ENCODE measurements around the gene DAPP1. TPM values are rescaled to one million over a fixed set of nuclear protein-coding genes. Genes with fewer than 3 reads are reported as not detected.

Gene DAPP1
- total and polyA plus RNA-seq, 2 experiments from 2014 or later, result not detected

DNA sequence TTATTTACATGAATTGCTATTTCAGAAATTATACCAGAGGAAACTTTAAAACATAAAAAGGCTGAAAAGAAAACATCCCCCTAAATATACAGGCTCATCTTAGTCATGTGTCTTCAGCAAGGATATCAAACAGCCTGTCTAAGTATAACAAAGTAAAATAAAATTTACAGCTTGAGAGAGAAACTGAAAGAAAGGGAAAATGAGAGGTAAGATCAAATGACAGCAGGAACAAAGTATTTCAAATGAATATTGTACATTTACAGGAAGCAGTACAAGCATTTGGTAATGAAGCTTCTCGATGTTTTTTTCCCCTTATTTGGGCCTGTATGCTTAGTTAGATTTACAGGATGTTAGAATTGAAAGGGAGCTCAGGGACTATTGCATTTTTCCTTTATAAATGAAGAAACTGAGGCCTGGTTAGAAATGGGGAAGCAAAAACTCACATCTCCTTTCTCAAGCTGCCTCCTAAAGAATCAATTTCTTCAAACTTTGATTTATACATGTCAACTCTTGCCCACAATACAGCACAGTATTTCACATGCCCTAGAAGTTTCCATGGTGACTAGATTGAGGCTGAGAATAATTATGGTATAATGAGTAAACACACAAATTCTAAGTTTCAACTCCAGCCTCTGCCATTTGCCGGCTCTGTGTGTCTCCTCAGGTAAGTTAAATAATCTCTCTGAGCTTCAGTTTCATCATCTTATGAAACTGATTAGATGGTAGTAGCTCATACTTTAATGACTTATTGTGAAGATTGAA is 29.3 kb downstream of the DAPP1 start:
- TF ChIP-seq CREB1 (CRISPR knock-in tag; IDR thresholded peaks at IDR 0.05; ENCODE audit: low read depth), result no peak
- no peak for TF ChIP-seq JUNB (IDR thresholded peaks at IDR 0.05; ENCODE audit: unreplicated experiment)
- TF ChIP-seq EZH2 (IDR thresholded peaks at IDR 0.05; ENCODE audit: low read depth, unreplicated experiment), result no peak
- TF ChIP-seq, protein P1, sequence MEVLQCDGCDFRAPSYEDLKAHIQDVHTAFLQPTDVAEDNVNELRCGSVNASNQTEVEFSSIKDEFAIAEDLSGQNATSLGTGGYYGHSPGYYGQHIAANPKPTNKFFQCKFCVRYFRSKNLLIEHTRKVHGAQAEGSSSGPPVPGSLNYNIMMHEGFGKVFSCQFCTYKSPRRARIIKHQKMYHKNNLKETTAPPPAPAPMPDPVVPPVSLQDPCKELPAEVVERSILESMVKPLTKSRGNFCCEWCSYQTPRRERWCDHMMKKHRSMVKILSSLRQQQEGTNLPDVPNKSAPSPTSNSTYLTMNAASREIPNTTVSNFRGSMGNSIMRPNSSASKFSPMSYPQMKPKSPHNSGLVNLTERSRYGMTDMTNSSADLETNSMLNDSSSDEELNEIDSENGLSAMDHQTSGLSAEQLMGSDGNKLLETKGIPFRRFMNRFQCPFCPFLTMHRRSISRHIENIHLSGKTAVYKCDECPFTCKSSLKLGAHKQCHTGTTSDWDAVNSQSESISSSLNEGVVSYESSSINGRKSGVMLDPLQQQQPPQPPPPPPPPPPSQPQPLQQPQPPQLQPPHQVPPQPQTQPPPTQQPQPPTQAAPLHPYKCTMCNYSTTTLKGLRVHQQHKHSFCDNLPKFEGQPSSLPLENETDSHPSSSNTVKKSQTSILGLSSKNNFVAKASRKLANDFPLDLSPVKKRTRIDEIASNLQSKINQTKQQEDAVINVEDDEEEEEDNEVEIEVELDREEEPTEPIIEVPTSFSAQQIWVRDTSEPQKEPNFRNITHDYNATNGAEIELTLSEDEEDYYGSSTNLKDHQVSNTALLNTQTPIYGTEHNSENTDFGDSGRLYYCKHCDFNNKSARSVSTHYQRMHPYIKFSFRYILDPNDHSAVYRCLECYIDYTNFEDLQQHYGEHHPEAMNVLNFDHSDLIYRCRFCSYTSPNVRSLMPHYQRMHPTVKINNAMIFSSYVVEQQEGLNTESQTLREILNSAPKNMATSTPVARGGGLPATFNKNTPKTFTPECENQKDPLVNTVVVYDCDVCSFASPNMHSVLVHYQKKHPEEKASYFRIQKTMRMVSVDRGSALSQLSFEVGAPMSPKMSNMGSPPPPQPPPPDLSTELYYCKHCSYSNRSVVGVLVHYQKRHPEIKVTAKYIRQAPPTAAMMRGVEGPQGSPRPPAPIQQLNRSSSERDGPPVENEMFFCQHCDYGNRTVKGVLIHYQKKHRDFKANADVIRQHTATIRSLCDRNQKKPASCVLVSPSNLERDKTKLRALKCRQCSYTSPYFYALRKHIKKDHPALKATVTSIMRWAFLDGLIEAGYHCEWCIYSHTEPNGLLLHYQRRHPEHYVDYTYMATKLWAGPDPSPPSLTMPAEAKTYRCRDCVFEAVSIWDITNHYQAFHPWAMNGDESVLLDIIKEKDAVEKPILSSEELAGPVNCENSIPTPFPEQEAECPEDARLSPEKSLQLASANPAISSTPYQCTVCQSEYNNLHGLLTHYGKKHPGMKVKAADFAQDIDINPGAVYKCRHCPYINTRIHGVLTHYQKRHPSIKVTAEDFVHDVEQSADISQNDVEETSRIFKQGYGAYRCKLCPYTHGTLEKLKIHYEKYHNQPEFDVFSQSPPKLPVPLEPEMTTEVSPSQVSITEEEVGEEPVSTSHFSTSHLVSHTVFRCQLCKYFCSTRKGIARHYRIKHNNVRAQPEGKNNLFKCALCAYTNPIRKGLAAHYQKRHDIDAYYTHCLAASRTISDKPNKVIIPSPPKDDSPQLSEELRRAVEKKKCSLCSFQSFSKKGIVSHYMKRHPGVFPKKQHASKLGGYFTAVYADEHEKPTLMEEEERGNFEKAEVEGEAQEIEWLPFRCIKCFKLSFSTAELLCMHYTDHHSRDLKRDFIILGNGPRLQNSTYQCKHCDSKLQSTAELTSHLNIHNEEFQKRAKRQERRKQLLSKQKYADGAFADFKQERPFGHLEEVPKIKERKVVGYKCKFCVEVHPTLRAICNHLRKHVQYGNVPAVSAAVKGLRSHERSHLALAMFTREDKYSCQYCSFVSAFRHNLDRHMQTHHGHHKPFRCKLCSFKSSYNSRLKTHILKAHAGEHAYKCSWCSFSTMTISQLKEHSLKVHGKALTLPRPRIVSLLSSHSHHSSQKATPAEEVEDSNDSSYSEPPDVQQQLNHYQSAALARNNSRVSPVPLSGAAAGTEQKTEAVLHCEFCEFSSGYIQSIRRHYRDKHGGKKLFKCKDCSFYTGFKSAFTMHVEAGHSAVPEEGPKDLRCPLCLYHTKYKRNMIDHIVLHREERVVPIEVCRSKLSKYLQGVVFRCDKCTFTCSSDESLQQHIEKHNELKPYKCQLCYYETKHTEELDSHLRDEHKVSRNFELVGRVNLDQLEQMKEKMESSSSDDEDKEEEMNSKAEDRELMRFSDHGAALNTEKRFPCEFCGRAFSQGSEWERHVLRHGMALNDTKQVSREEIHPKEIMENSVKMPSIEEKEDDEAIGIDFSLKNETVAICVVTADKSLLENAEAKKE (CRISPR knock-in tag; IDR thresholded peaks at IDR 0.05), result no peak
- TF ChIP-seq POLR2AphosphoS5 (IDR thresholded peaks at IDR 0.05; ENCODE audit: low read depth), result no peak
- TF ChIP-seq, protein P2, sequence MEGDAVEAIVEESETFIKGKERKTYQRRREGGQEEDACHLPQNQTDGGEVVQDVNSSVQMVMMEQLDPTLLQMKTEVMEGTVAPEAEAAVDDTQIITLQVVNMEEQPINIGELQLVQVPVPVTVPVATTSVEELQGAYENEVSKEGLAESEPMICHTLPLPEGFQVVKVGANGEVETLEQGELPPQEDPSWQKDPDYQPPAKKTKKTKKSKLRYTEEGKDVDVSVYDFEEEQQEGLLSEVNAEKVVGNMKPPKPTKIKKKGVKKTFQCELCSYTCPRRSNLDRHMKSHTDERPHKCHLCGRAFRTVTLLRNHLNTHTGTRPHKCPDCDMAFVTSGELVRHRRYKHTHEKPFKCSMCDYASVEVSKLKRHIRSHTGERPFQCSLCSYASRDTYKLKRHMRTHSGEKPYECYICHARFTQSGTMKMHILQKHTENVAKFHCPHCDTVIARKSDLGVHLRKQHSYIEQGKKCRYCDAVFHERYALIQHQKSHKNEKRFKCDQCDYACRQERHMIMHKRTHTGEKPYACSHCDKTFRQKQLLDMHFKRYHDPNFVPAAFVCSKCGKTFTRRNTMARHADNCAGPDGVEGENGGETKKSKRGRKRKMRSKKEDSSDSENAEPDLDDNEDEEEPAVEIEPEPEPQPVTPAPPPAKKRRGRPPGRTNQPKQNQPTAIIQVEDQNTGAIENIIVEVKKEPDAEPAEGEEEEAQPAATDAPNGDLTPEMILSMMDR (conservative IDR thresholded peaks at IDR 0.05; ENCODE audit: low read depth in 2 of 2), result no peak
- TF ChIP-seq EZH2phosphoT487 (IDR thresholded peaks at IDR 0.05; ENCODE audit: unreplicated experiment), result no peak
- TF ChIP-seq, protein P3, sequence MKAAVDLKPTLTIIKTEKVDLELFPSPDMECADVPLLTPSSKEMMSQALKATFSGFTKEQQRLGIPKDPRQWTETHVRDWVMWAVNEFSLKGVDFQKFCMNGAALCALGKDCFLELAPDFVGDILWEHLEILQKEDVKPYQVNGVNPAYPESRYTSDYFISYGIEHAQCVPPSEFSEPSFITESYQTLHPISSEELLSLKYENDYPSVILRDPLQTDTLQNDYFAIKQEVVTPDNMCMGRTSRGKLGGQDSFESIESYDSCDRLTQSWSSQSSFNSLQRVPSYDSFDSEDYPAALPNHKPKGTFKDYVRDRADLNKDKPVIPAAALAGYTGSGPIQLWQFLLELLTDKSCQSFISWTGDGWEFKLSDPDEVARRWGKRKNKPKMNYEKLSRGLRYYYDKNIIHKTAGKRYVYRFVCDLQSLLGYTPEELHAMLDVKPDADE (IDR thresholded peaks at IDR 0.05), result no peak
- TF ChIP-seq, protein P4, sequence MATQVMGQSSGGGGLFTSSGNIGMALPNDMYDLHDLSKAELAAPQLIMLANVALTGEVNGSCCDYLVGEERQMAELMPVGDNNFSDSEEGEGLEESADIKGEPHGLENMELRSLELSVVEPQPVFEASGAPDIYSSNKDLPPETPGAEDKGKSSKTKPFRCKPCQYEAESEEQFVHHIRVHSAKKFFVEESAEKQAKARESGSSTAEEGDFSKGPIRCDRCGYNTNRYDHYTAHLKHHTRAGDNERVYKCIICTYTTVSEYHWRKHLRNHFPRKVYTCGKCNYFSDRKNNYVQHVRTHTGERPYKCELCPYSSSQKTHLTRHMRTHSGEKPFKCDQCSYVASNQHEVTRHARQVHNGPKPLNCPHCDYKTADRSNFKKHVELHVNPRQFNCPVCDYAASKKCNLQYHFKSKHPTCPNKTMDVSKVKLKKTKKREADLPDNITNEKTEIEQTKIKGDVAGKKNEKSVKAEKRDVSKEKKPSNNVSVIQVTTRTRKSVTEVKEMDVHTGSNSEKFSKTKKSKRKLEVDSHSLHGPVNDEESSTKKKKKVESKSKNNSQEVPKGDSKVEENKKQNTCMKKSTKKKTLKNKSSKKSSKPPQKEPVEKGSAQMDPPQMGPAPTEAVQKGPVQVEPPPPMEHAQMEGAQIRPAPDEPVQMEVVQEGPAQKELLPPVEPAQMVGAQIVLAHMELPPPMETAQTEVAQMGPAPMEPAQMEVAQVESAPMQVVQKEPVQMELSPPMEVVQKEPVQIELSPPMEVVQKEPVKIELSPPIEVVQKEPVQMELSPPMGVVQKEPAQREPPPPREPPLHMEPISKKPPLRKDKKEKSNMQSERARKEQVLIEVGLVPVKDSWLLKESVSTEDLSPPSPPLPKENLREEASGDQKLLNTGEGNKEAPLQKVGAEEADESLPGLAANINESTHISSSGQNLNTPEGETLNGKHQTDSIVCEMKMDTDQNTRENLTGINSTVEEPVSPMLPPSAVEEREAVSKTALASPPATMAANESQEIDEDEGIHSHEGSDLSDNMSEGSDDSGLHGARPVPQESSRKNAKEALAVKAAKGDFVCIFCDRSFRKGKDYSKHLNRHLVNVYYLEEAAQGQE (IDR thresholded peaks at IDR 0.05; ENCODE audit: unreplicated experiment), result no peak
- no peak overlapping the region for H3K27ac Mint-ChIP-seq
- H3K27me3 Mint-ChIP-seq (ENCODE audit: insufficient read depth, low read depth, poor library complexity), result no peaks in the 10 kb centered on the region
- ATAC-seq (no peak), DNase-seq (ENCODE audit: low spot score) (no peak)
- no peak overlapping the region for H3K4me3 ChIP-seq
- no peaks in the 10 kb centered on the region for H3K9me3 Mint-ChIP-seq
- no peak overlapping the region for H2AFZ ChIP-seq
- no peaks in the 10 kb centered on the region for H4K20me1 ChIP-seq (replicated peaks; ENCODE audit: insufficient read depth)
- no peaks in the 10 kb centered on the region for H3K9me2 ChIP-seq (ENCODE audit: insufficient read depth)
- no peak overlapping the region for H3K4me2 ChIP-seq
- no peaks in the 10 kb centered on the region for H3K36me3 ChIP-seq (ENCODE audit: insufficient read depth)
- no peaks in the 10 kb centered on the region for H3K27me3 ChIP-seq (ENCODE audit: insufficient read depth)
- no peaks in the 10 kb centered on the region for H3F3A ChIP-seq (replicated peaks; ENCODE audit: low read depth)
- no peak overlapping the region for H3K27ac ChIP-seq (ENCODE audit: low read depth)
- H3K79me2 ChIP-seq (replicated peaks; ENCODE audit: insufficient read depth), result no peaks in the 10 kb centered on the region
- H3K36me3 Mint-ChIP-seq (ENCODE audit: low read depth), result no peaks in the 10 kb centered on the region
- H3K4me1 ChIP-seq (ENCODE audit: insufficient read depth), result no peaks in the 10 kb centered on the region
- no peaks in the 10 kb centered on the region for H3K4me1 Mint-ChIP-seq
- no peak overlapping the region for H3K4me3 Mint-ChIP-seq

Data from GM23338 (cell line).